BLaER1 (cell line): ENCODE results near the gene CH25H.

Experiments used
- H3K27ac ChIP-seq: shearing (Covaris generic); formaldehyde crosslinking; 2 replicates; pipeline ENCODE4 v1.8.1; 2022
- H3K27me3 ChIP-seq: shearing (Covaris generic); formaldehyde crosslinking; 2 replicates; pipeline ENCODE4 v1.8.1; 2022
- H3K36me3 ChIP-seq: shearing (Covaris generic); formaldehyde crosslinking; 2 replicates; pipeline ENCODE4 v1.8.1; 2022
- H3K4me1 ChIP-seq: shearing (Covaris generic); formaldehyde crosslinking; 2 replicates; pipeline ENCODE4 v1.8.1; 2022
- H3K4me2 ChIP-seq: shearing (Covaris generic); formaldehyde crosslinking; 2 replicates; pipeline ENCODE4 v1.8.1; 2022
- H3K4me3 ChIP-seq: shearing (Covaris generic); formaldehyde crosslinking; 2 replicates; pipeline ENCODE4 v1.8.1; 2022
- H3K9ac ChIP-seq: shearing (Covaris generic); formaldehyde crosslinking; 2 replicates; pipeline ENCODE4 v1.8.1; 2022
- H3K9me3 ChIP-seq: shearing (Covaris generic); formaldehyde crosslinking; 2 replicates; pipeline ENCODE4 v1.8.1; 2022
- H4K20me1 ChIP-seq: shearing (Covaris generic); formaldehyde crosslinking; 2 replicates; pipeline ENCODE4 v1.8.1; 2022
- Cebpa-rat ChIP-seq: shearing (Covaris generic); IDR thresholded peaks from 2 replicates; pipeline ENCODE4 v1.8.1; 2022

CH25H gene

DNA sequence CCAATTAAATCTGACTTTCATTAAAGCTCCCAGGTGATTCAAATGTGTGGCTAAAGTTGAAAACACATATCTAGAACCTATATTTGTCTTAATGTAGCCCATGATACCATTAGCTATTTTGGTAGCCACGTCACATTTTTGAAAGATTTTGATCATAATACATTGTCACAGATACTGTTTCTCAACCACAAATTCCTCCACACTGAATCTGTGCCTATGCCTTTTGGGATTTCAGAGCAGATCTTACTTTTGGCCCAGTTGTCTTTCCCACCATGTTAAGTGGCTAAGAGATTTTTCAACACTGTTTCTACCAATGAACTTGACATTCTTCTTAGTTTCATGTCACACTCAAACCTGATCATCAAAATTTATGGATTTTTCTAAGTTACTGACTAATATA is 47.4 kb downstream of the CH25H start:
- Histone ChIP-seq H3K27me3 (no peaks in the 10 kb centered on the region), H3K9ac (no peak overlapping the region), H3K27ac (no peak overlapping the region), H4K20me1 (no peaks in the 10 kb centered on the region), H3K36me3 (no peaks in the 10 kb centered on the region), H3K4me1 (no peaks in the 10 kb centered on the region), H3K9me3 (no peaks in the 10 kb centered on the region), H3K4me2 (no peak overlapping the region), H3K4me3 (no peak overlapping the region)
- no peak for TF ChIP-seq Cebpa-rat

DNA sequence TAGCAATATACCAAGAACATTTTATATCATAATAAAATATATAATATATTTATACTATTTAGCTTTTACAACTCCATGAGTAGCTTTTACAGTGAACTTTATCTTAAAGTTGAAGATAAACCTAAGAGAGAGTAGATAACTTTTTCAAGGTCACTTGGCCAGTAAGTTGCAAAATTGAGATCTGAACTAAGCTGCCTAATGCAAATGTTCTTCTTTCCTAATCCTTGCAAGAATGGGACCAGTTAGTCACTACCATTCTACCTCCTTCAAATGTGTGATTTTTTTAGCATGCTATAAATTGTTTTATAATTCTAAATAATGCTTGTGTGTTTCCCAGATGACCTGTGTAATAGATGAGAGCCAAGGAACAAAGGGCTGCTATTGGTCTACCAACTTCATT is 47.8 kb downstream of the CH25H start:
- H4K20me1 ChIP-seq = no peaks in the 10 kb centered on the region
- no peaks in the 10 kb centered on the region for H3K4me1 ChIP-seq
- no peaks in the 10 kb centered on the region for H3K36me3 ChIP-seq
- no peak overlapping the region for H3K9ac ChIP-seq
- H3K4me3 ChIP-seq = no peak overlapping the region
- H3K4me2 ChIP-seq = no peak overlapping the region
- TF ChIP-seq Cebpa-rat = no peak
- no peak overlapping the region for H3K27ac ChIP-seq
- H3K27me3 ChIP-seq = no peaks in the 10 kb centered on the region
- no peaks in the 10 kb centered on the region for H3K9me3 ChIP-seq

DNA sequence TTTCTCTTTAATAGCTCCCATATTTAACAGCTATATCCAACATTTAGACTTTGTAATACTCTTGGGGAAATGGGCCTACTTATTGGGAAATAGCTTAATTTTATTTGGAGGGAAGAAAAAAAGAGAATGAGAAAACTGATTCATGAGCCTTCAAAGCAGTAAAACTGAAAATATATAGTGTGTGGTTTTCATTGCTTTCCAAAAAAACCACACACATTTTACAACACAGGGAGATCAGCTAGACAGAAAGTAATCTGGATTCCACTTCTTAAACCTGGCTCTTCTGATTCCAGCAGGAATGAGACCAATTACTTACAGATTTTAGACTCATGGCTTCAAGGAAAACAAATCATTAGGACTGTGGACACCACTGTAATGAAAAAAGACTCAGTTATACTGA is 48.7 kb downstream of the CH25H start:
- no peak overlapping the region for H3K27ac ChIP-seq

DNA sequence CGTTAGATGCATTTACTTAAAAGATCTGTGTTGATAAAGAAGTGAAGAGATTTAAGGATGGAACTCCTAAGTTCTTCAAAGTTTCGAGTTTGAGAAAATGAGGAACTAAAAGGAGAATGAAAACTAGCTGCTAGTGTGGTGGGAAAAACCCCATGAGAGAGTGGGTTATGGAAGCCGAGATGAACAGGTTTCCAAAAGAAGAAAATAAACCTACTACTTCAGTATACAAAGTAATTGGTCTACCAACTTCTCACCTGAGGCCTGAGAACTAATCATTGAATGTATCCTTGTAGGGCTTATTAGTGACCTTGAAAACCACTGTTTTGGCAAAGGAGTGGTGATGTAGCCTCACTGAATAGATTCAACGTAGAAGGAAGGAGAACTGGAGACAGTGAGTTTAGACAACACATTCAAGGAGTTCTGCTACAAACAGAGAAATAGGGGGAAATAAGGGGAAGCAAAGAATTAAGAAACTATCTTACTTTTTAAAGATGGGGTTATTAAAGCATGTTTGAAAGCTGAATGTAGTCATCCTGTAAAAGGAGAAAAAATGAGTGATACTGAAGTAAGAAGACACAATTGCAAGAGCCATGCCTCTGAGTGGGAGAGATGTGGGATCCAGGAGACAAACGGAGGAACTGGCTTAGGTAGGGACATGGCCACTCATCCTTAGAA is 50.8 kb downstream of the CH25H start:
- H3K27me3 ChIP-seq = no peaks in the 10 kb centered on the region
- no peaks in the 10 kb centered on the region for H3K9me3 ChIP-seq
- H3K27ac ChIP-seq = no peak overlapping the region
- no peak for TF ChIP-seq Cebpa-rat
- no peak overlapping the region for H3K4me2 ChIP-seq
- H3K4me1 ChIP-seq = no peaks in the 10 kb centered on the region
- no peaks in the 10 kb centered on the region for H3K36me3 ChIP-seq
- no peak overlapping the region for H3K4me3 ChIP-seq
- H3K9ac ChIP-seq = no peak overlapping the region
- no peaks in the 10 kb centered on the region for H4K20me1 ChIP-seq

More for the DNA sequence above, 48.7 kb downstream of the CH25H start:
- H4K20me1 ChIP-seq = no peaks in the 10 kb centered on the region
- H3K9me3 ChIP-seq = no peaks in the 10 kb centered on the region
- no peaks in the 10 kb centered on the region for H3K36me3 ChIP-seq
- H3K9ac ChIP-seq = no peak overlapping the region
- H3K4me2 ChIP-seq = no peak overlapping the region
- no peak for TF ChIP-seq Cebpa-rat
- no peaks in the 10 kb centered on the region for H3K4me1 ChIP-seq
- H3K27me3 ChIP-seq = no peaks in the 10 kb centered on the region
- H3K4me3 ChIP-seq = no peak overlapping the region
